Sigmoid colon (tissue), 7 donors: ENCODE measurements around the gene PTPN3. TPM values are rescaled to one million over a fixed set of nuclear protein-coding genes. Genes with fewer than 3 reads are reported as not detected.

Source experiments
- DNase-seq: peaks from one replicate; pipeline ENCODE4 v3.0.0-alpha.2; 2019
- H3K27ac ChIP-seq, 4 donors: fragments of 200-600 bp; sonication (generic); one replicate each; pipeline ENCODE4 v1.5.1; 2016 to 2019; ENCODE audit warnings: mild to moderate bottlenecking in 1 of 4
- H3K27me3 ChIP-seq, 3 donors: fragments of 200-600 bp; sonication (generic); one replicate each; pipeline ENCODE4 v1.5.1; 2019; ENCODE audit warnings: mild to moderate bottlenecking in 1 of 3
- H3K36me3 ChIP-seq, 4 donors: fragments of 200-600 bp; sonication (generic); one replicate each; pipeline ENCODE4 v1.5.1; 2016 to 2019
- H3K4me1 ChIP-seq, 4 donors: fragments of 200-600 bp; sonication (generic); one replicate each; pipeline ENCODE4 v1.5.1; 2017 to 2019
- H3K4me3 ChIP-seq, 4 donors: fragments of 200-600 bp; sonication (generic); one replicate each; pipeline ENCODE4 v1.5.1; 2017 to 2019; ENCODE audit warnings: mild to moderate bottlenecking in 2 of 4, moderate library complexity in 1 of 4
- H3K9me3 ChIP-seq, 4 donors: fragments of 200-600 bp in 3 of 4; sonication (generic) in 3 of 4; one replicate each; pipeline versions ENCODE4 v1.5.1 to v1.6.1; 2013 to 2019
- EP300 ChIP-seq, 4 donors: sonication (generic); formaldehyde crosslinking; IDR thresholded peaks; one replicate each; pipeline ENCODE4 v1.6.1; 2017; ENCODE audit warnings: antibody characterized with exemption in 4 of 4
- POLR2A ChIP-seq, 2 donors: fragments of 450-650 bp; IDR thresholded peaks; one replicate each; pipeline ENCODE4 v1.6.1; 2016; ENCODE audit warnings: antibody characterized with exemption in 2 of 2, mild to moderate bottlenecking in 2 of 2, moderate library complexity in 2 of 2
- POLR2AphosphoS5 ChIP-seq, 4 donors: sonication (generic); formaldehyde crosslinking; IDR thresholded peaks; one replicate each; pipeline ENCODE4 v1.6.1; 2017; ENCODE audit warnings: antibody characterized with exemption in 4 of 4
- WGBS, 2 donors: extraction: QIAGEN DNeasy Blood & Tissue Kit; methylation state at CpG; one replicate each; pipeline ENCODE4 v1.1.7; 2013; 5-methylcytosine and 5-hydroxymethylcytosine counted together
- intact Hi-C: fragments of 100-400 bp; cut with DNase I; formaldehyde crosslinking; loops from one replicate; pipeline ENCODE4 v1.15.1; 2023
- polyA plus RNA-seq, 3 donors: library from polyadenylated mRNA; stranded (reverse); fragments of 200-250 nt; gene quantifications; one replicate each; pipeline ENCODE4 v1.2.3, GENCODE V29; 2013
- total RNA-seq, 4 donors: library from RNA; depleted of rRNA; stranded (reverse); fragments of >200 nt; gene quantifications; one replicate each; pipeline ENCODE4 v1.1.0, GENCODE V29; 2016
- TF ChIP-seq, protein P1 (sequence below), 4 experiments: fragments of 450-650 bp in 3 of 4; fragments of 200-600 bp in 1 of 4; IDR thresholded peaks; one replicate each; pipeline ENCODE4 v1.5.1; 2016 to 2019; ENCODE audit warnings: antibody characterized with exemption in 4 of 4, mild to moderate bottlenecking in 3 of 4, moderate library complexity in 2 of 4
- donor health status: healthy with polysubstance abuse.
- donor health status: Bipolar disorder and iron deficiency.
- donor health status: healthy.

Gene PTPN3
- total and polyA plus RNA-seq, 7 donors: 1.3 to 25.0 (median 2.5) TPM

- H3K4me1 ChIP-seq: no peaks in the 10 kb centered on the region
- intact Hi-C loops: no loop called here
- no peaks in the 10 kb centered on the region for H3K9me3 ChIP-seq
- no peak overlapping the region for H3K27ac ChIP-seq
- no peak overlapping the region for H3K4me3 ChIP-seq
- WGBS, 2 donors: 74 to 76% methylated on average over 9 of the region's 9 CpGs
- DNase-seq: no peak
- no peaks in the 10 kb centered on the region for H3K27me3 ChIP-seq
- H3K36me3 ChIP-seq: no peaks in the 10 kb centered on the region
- TF ChIP-seq EP300 (IDR thresholded peaks at IDR 0.05) (no peak), POLR2AphosphoS5 (IDR thresholded peaks at IDR 0.05) (peak in 2 of 4 donors; percentile 11 to 40), POLR2A (IDR thresholded peaks at IDR 0.05) (no peak)
- TF ChIP-seq, protein P1, sequence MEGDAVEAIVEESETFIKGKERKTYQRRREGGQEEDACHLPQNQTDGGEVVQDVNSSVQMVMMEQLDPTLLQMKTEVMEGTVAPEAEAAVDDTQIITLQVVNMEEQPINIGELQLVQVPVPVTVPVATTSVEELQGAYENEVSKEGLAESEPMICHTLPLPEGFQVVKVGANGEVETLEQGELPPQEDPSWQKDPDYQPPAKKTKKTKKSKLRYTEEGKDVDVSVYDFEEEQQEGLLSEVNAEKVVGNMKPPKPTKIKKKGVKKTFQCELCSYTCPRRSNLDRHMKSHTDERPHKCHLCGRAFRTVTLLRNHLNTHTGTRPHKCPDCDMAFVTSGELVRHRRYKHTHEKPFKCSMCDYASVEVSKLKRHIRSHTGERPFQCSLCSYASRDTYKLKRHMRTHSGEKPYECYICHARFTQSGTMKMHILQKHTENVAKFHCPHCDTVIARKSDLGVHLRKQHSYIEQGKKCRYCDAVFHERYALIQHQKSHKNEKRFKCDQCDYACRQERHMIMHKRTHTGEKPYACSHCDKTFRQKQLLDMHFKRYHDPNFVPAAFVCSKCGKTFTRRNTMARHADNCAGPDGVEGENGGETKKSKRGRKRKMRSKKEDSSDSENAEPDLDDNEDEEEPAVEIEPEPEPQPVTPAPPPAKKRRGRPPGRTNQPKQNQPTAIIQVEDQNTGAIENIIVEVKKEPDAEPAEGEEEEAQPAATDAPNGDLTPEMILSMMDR (IDR thresholded peaks at IDR 0.05): no peak
Observed at GRCh38 chr9:109507421-109507838, 9.3 kb upstream of the PTPN3 start.

DNA sequence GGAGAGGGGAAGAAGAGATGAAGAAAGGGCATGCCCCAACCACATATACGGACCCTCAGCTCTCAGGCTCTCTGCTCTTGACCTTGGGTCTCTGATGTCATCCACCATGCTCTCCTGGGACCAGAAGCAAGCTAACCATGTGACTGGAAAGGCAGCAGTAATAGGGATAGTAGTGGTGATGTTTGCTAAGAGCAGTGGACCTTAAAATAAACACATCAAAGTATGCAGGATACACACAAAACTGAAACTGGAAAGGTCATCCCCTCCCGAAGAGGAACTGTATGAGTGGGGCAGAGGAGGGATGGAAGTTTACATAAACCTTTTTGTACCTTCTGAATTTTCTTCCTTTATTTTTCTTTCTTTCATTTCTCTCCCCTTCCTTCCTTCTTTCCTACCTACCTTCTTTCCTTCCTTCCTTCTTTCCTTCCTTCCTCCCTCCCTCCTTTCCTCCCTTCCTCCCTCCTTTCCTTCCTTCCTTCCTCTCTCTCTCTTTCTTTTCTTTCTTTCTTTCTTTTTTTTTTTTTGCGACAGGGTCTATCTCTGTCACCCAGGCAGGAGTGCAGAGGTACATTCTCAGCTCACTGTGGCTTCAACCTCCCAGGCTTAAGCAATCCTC, 8.1 kb upstream of the PTPN3 start:
- H3K4me1 ChIP-seq: no peaks in the 10 kb centered on the region
- no peaks in the 10 kb centered on the region for H3K27me3 ChIP-seq
- H3K9me3 ChIP-seq: no peaks in the 10 kb centered on the region
- H3K27ac ChIP-seq: no peak overlapping the region
- no peak for TF ChIP-seq EP300 (IDR thresholded peaks at IDR 0.05)
- TF ChIP-seq POLR2A (IDR thresholded peaks at IDR 0.05): no peak
- no peak for TF ChIP-seq POLR2AphosphoS5 (IDR thresholded peaks at IDR 0.05)
- TF ChIP-seq, protein P1 (IDR thresholded peaks at IDR 0.05): no peak
- WGBS, 2 donors: 58 to 60% methylated on average over 3 of the region's 3 CpGs
- no peaks in the 10 kb centered on the region for H3K36me3 ChIP-seq
- DNase-seq: no peak
- intact Hi-C loops: no loop called here
- no peak overlapping the region for H3K4me3 ChIP-seq

DNA sequence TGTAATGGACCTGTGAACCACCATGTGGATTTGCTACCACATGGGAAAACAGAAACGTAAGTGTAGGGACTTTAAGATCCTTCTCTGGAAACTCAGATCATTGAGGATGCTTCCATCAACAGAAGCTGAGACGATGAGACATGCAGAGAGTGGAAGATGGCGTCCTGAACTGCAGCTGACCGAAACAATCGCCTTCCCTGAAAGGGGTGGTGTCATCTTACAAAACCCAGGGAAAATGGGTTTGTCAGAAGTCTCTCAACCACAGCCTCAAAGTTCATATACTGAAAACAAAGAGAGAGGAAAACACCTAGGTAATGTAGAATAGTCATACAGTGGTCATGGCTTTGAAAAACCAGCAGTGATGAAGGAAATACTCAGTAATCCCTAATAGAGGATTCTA, 6.6 kb upstream of the PTPN3 start:
- Histone ChIP-seq H3K9me3 (no peaks in the 10 kb centered on the region), H3K4me1 (peaks cover 0 to 4% (median 3%) of the 10 kb centered on the region in 4 donors), H3K4me3 (no peak overlapping the region), H3K27ac (no peak overlapping the region), H3K27me3 (peaks cover 4 to 10% (median 5%) of the 10 kb centered on the region in 3 donors), H3K36me3 (no peaks in the 10 kb centered on the region)
- no peak for DNase-seq
- no peak for TF ChIP-seq EP300 (IDR thresholded peaks at IDR 0.05)
- TF ChIP-seq, protein P1 (IDR thresholded peaks at IDR 0.05): no peak
- no peak for TF ChIP-seq POLR2A (IDR thresholded peaks at IDR 0.05)
- no peak for TF ChIP-seq POLR2AphosphoS5 (IDR thresholded peaks at IDR 0.05)
- WGBS, 2 donors: 81 to 88% methylated on average over 5 of the region's 5 CpGs
- intact Hi-C loops: no loop called here

DNA sequence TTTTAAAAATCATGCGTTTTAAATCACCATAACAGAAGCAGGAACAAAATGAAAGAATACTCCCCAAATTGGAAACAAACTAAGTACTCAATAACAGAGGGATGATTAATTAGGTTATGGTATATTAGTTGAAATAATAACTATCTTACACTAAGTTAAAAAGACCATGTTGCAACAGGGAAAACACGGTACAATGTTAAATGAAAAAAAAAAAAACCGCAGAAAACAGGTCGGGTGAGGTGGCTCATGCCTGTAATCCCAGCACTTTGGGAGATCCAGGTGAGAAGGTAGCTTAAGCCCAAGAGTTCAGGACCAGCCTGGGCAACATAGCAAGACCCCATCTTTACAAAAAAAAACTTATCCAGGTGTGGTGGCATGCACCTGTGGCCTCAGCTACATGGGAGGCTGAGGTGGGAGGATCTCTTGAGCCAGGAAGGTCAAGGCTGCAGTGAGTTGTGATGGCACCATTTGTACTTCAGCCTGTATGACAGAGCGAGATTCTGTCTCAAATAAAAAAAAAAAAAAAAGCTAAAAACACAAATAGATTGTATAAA, 2.4 kb upstream of the PTPN3 start:
- H3K36me3 ChIP-seq: no peaks in the 10 kb centered on the region
- TF ChIP-seq, protein P1 (IDR thresholded peaks at IDR 0.05): no peak
- TF ChIP-seq EP300 (IDR thresholded peaks at IDR 0.05) (no peak), POLR2AphosphoS5 (IDR thresholded peaks at IDR 0.05) (no peak), POLR2A (IDR thresholded peaks at IDR 0.05) (no peak)
- no peak overlapping the region for H3K4me3 ChIP-seq
- DNase-seq: no peak
- 56 to 71% methylated on average over 5 of the region's 5 CpGs for WGBS, 2 donors
- peaks cover 15 to 44% (median 42%) of the 10 kb centered on the region in 3 donors for H3K27me3 ChIP-seq
- peaks cover 0 to 18% (median 14%) of the 10 kb centered on the region in 4 donors for H3K4me1 ChIP-seq
- no peaks in the 10 kb centered on the region for H3K9me3 ChIP-seq
- no peak overlapping the region for H3K27ac ChIP-seq
- intact Hi-C loops: no loop called here
